WERI-Rb-1 (cell line): Measurements from ENCODE around the gene ZMYND19.
"Not testable (repeated sequence)": the region's sequence is repeated elsewhere in the genome, so short reads cannot be mapped to it uniquely, and the experiment has no call there.

Experiments used
- DNase-seq: peaks from one replicate; pipeline ENCODE4 v3.0.0-alpha.2; 2020
- H3K27ac ChIP-seq: fragments of 250-450 bp; sonication (Bioruptor Pico); 2 replicates; pipeline ENCODE4 v1.5.1; 2020; ENCODE audit warnings: mild to moderate bottlenecking, moderate library complexity
- H3K27me3 ChIP-seq: fragments of 250-450 bp; sonication (Bioruptor Pico); 2 replicates; pipeline ENCODE4 v1.5.1; 2021; ENCODE audit warnings: mild to moderate bottlenecking, low read depth, moderate library complexity; ENCODE audit not compliant: insufficient read depth, severe bottlenecking
- H3K36me3 ChIP-seq: fragments of 250-450 bp; sonication (Bioruptor Pico); 2 replicates; pipeline ENCODE4 v1.5.1; 2020; ENCODE audit warnings: mild to moderate bottlenecking, moderate library complexity
- H3K4me3 ChIP-seq: 2 replicates; pipeline ENCODE4 v1.5.1; 2011; ENCODE audit warnings: low read depth, mild to moderate bottlenecking, control low read depth, low read length
- H3K9me3 ChIP-seq: fragments of 250-450 bp; sonication (Bioruptor Pico); 2 replicates; pipeline ENCODE4 v1.5.1; 2021; ENCODE audit warnings: mild to moderate bottlenecking, moderate library complexity; ENCODE audit not compliant: severe bottlenecking
- CTCF ChIP-seq: IDR thresholded peaks from 2 replicates; pipeline ENCODE4 v1.5.1; 2011; ENCODE audit warnings: low read depth, mild to moderate bottlenecking, control low read depth, inconsistent platforms, low read length

Gene ZMYND19

GRCh38 chr9:137632230-137633161 is 42.2 kb upstream of the ZMYND19 start:
- Histone ChIP-seq H3K27ac (no peak overlapping the region), H3K4me3 (no peak overlapping the region), H3K9me3 (no peaks in the 10 kb centered on the region), H3K36me3 (peaks cover 3% of the 10 kb centered on the region), H3K27me3 (no peaks in the 10 kb centered on the region)
- no peak for TF ChIP-seq CTCF
- DNase-seq: no peak

- DNase-seq: no peak
- Histone ChIP-seq H3K27ac (no peak overlapping the region), H3K27me3 (no peaks in the 10 kb centered on the region), H3K4me3 (no peak overlapping the region), H3K9me3 (no peaks in the 10 kb centered on the region), H3K36me3 (peaks cover 3% of the 10 kb centered on the region)
- TF ChIP-seq CTCF: no peak
Observed at GRCh38 chr9:137631345-137632229, 41.3 kb upstream of the ZMYND19 start.

DNA sequence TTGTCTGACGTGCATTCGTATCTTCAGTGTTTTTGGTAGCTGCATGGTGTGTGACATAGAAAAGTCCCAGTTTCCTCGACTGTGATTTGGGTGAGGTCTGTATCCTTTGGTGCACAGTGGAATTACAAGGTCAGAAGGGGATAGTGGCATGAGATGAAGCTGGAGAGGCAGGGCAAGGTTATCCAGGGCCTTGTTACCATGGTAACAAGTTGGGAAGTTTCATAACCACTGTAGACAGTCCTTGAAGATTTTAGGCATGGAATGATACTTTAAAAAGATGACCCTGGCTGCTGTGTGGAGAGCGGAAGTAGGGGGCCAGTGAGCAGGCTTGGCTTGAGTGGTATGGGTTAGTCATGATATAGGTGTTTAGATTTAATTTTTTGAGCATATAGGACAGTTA is 40.4 kb upstream of the ZMYND19 start:
- DNase-seq: no peak
- Histone ChIP-seq H3K36me3 (peaks cover 3% of the 10 kb centered on the region), H3K9me3 (no peaks in the 10 kb centered on the region), H3K27ac (no peak overlapping the region), H3K27me3 (no peaks in the 10 kb centered on the region), H3K4me3 (no peak overlapping the region)
- TF ChIP-seq CTCF: no peak

DNA sequence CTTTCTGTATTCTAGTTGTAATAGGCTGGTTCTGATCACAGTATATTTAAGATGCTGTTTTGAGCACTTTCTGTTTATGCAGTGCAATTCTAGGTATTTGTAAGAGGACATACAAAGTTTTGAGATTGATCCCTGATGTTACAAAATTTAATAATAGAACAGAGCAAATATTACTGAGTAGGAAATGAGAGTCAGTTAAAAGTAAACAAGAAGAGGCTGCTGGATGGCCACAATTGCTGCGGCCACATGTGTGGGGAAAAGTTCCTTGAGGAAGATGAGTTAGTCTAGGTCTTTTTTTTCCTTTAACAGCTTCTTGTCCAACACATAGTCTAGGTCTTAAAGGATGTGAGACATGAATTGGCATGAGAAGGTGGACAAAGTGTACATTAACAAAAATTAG is 39.8 kb upstream of the ZMYND19 start:
- no peaks in the 10 kb centered on the region for H3K27me3 ChIP-seq
- no peak for DNase-seq
- no peaks in the 10 kb centered on the region for H3K9me3 ChIP-seq
- H3K36me3 ChIP-seq: peaks cover 5% of the 10 kb centered on the region
- no peak overlapping the region for H3K4me3 ChIP-seq
- no peak for TF ChIP-seq CTCF
- H3K27ac ChIP-seq: no peak overlapping the region

GRCh38 chr9:137627406-137627805 is 37.1 kb upstream of the ZMYND19 start:
- not testable (repeated sequence) for DNase-seq, H3K27me3 ChIP-seq, H3K27ac ChIP-seq, H3K4me3 ChIP-seq, H3K9me3 ChIP-seq
- peaks cover 14% of the 10 kb centered on the region for H3K36me3 ChIP-seq

GRCh38 chr9:137626464-137626863 is 36.2 kb upstream of the ZMYND19 start:
- H3K27me3 ChIP-seq: no peaks in the 10 kb centered on the region
- no peak for DNase-seq
- H3K4me3 ChIP-seq: no peak overlapping the region
- peaks cover 17% of the 10 kb centered on the region for H3K36me3 ChIP-seq
- H3K9me3 ChIP-seq: no peaks in the 10 kb centered on the region
- TF ChIP-seq CTCF: no peak
- H3K27ac ChIP-seq: no peak overlapping the region

GRCh38 chr9:137622211-137622610 is 31.9 kb upstream of the ZMYND19 start:
- not testable (repeated sequence) for DNase-seq, H3K27me3 ChIP-seq, H3K9me3 ChIP-seq, H3K27ac ChIP-seq, H3K4me3 ChIP-seq
- peaks cover 34% of the 10 kb centered on the region for H3K36me3 ChIP-seq
